Measurements from ENCODE around the gene FAM107B. TPM values are rescaled to one million over a fixed set of nuclear protein-coding genes. Genes with fewer than 3 reads are reported as not detected.

FAM107B gene
- total RNA-seq, 1 experiment from 2014 or later = 24.5 TPM

DNA sequence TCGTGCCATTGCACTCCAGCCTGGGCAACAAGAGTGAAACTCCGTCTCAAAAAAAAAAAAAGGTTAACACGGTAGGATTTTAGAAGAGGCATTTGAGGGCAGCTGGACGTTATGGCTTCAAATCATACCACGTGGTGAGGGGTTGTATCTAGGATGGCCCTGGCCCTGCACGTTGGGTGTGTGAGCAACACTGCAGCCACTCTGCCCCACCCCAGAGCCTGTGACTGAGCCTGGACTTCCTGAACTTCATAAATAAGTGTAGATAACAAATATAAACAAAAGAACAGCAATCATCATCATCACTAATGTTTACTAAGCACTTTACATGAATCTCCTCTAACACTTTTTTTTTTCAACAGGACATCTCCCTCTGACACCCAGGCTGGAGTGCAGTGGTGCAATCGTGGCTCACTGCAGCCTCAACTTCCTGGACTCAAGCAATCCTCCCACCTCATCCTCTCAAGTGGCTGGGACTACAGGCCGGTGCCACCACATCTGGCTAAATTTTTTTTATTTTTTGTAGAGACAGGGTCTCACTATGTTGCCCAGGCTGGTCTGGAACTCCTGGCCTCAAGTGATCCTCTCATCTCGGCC lies 274.4 kb downstream of the FAM107B start:
- H3K23ac ChIP-seq (ENCODE audit: insufficient read length, low read depth, low read length) = no peak overlapping the region
- no peak overlapping the region for H3T11ph ChIP-seq (ENCODE audit: low read length)
- H3K56ac ChIP-seq (ENCODE audit: insufficient read length, low read depth, low read length) = no peak overlapping the region
- no peak overlapping the region for H3K14ac ChIP-seq (ENCODE audit: insufficient read depth, low read length)
- no peak overlapping the region for H3K4ac ChIP-seq (ENCODE audit: low read depth, low read length)
- no peak overlapping the region for H3K4me2 ChIP-seq (ENCODE audit: insufficient read depth, insufficient read length, low read length)
- H2AFZ ChIP-seq (ENCODE audit: low read length) = no peak overlapping the region
- no peaks in the 10 kb centered on the region for H4K20me1 ChIP-seq (ENCODE audit: control insufficient read depth, insufficient read depth, insufficient read length)
- H3K27me3 ChIP-seq (ENCODE audit: insufficient read depth, low read length) = no peaks in the 10 kb centered on the region
- H3K18ac ChIP-seq (ENCODE audit: insufficient read length, low read depth, low read length) = no peak overlapping the region
- peaks cover 2% of the 10 kb centered on the region; the same call in 1 of the 2 replicates for H3K4me1 ChIP-seq (ENCODE audit: insufficient read depth, low read length)
- Mint-ChIP-seq H3K27me3 (ENCODE audit: low read depth) (no peaks in the 10 kb centered on the region; the same call in 1 of the 2 replicates), H3K9me3 (no peaks in the 10 kb centered on the region), H3K4me1 (peaks cover 16 to 22% of the 10 kb centered on the region in 2 experiments), H3K27ac (no peak overlapping the region), H3K36me3 (ENCODE audit: insufficient read depth in 1 of 3, low read depth in 3 of 3) (no peaks in the 10 kb centered on the region), H3K4me3 (no peak overlapping the region)
- no peak overlapping the region for H2BK15ac ChIP-seq (ENCODE audit: low read depth, low read length)
- TF ChIP-seq, protein P1, sequence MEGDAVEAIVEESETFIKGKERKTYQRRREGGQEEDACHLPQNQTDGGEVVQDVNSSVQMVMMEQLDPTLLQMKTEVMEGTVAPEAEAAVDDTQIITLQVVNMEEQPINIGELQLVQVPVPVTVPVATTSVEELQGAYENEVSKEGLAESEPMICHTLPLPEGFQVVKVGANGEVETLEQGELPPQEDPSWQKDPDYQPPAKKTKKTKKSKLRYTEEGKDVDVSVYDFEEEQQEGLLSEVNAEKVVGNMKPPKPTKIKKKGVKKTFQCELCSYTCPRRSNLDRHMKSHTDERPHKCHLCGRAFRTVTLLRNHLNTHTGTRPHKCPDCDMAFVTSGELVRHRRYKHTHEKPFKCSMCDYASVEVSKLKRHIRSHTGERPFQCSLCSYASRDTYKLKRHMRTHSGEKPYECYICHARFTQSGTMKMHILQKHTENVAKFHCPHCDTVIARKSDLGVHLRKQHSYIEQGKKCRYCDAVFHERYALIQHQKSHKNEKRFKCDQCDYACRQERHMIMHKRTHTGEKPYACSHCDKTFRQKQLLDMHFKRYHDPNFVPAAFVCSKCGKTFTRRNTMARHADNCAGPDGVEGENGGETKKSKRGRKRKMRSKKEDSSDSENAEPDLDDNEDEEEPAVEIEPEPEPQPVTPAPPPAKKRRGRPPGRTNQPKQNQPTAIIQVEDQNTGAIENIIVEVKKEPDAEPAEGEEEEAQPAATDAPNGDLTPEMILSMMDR (conservative IDR thresholded peaks at IDR 0.05) = no peak
- no peaks in the 10 kb centered on the region for H3K23me2 ChIP-seq (ENCODE audit: insufficient read length, low read depth, low read length, poor library complexity, severe bottlenecking)
- H3K79me2 ChIP-seq (ENCODE audit: insufficient read depth, low read length) = no peaks in the 10 kb centered on the region
- no peak overlapping the region for H2BK12ac ChIP-seq (ENCODE audit: insufficient read length, low read depth, low read length)
- no peak overlapping the region for H4K5ac ChIP-seq (ENCODE audit: insufficient read length, low read depth, low read length)
- H4K8ac ChIP-seq (replicated peaks; ENCODE audit: insufficient read length, low read depth, low read length) = no peak overlapping the region
- no peak overlapping the region for H4K91ac ChIP-seq (ENCODE audit: insufficient read length, low read depth, low read length)
- no peak for DNase-seq
- WGBS (ENCODE audit: extremely low coverage, insufficient read length, low lambda C conversion rate) = no CpG with 5 or more reads among the region's 9 CpGs
- no peaks in the 10 kb centered on the region for H3K79me1 ChIP-seq (ENCODE audit: insufficient read depth, low read depth, low read length, poor library complexity, severe bottlenecking)
- no peak overlapping the region for H3K27ac ChIP-seq (ENCODE audit: insufficient read length, low read depth, low read length)
- H2AK5ac ChIP-seq (ENCODE audit: insufficient read length, low read length) = no peak overlapping the region
- H2BK120ac ChIP-seq (ENCODE audit: low read depth, low read length, poor library complexity, severe bottlenecking) = no peak overlapping the region
- no peak overlapping the region for H2BK20ac ChIP-seq (ENCODE audit: low read depth, low read length, poor library complexity, severe bottlenecking)
- H3K9ac ChIP-seq (ENCODE audit: extremely low read depth, insufficient read length, low read length) = no peak overlapping the region
- H3K9me3 ChIP-seq (ENCODE audit: control insufficient read depth, low read depth, low read length) = no peaks in the 10 kb centered on the region
- H2BK5ac ChIP-seq (ENCODE audit: insufficient read length, low read length) = no peak overlapping the region

All from H9 (cell line).